Gastrocnemius medialis (tissue), 4 donors: ENCODE measurements around the gene TUBB3.

ENCODE experiments used
- CTCF ChIP-seq, 5 experiments: fragments of 450-650 bp in 3 of 5; fragments of 200-600 bp in 2 of 5; sonication (generic) in 2 of 5; IDR thresholded peaks in 4 of 5; conservative IDR thresholded peaks in 1 of 5; 1 replicate in 4 of 5; 2 replicates in 1 of 5; pipeline ENCODE4 v1.5.1; 2016 to 2019; ENCODE audit warnings: antibody characterized with exemption in 5 of 5, mild to moderate bottlenecking in 3 of 5, moderate library complexity in 3 of 5
- POLR2A ChIP-seq, 2 donors: fragments of 450-650 bp; IDR thresholded peaks; one replicate each; pipeline ENCODE4 v1.6.1; 2017; ENCODE audit warnings: antibody characterized with exemption in 2 of 2, mild to moderate bottlenecking in 2 of 2, moderate library complexity in 2 of 2

GRCh38 chr16:89982318-89982717 lies 59.2 kb downstream of the TUBB3 start:
- TF ChIP-seq CTCF (IDR thresholded peaks at IDR 0.05 in 4 of 5, conservative IDR thresholded peaks at IDR 0.05 in 1 of 5) (no peak), POLR2A (IDR thresholded peaks at IDR 0.05) (no peak)
